NCI-H2196 (cell line): ENCODE results near the gene MTG1.
"Not testable (repeated sequence)": the region's sequence is repeated elsewhere in the genome, so short reads cannot be mapped to it uniquely, and the experiment has no call there.

Experiments used
- DNase-seq: peaks from one replicate; lab custom pipeline; 2025; ENCODE audit not compliant: unreplicated experiment; lab: John Stamatoyannopoulos, UW

Gene MTG1

GRCh38 chr10:133399123-133399601 lies 5.2 kb downstream of the MTG1 start:
- no peak for DNase-seq

- no peak for DNase-seq
Observed at GRCh38 chr10:133400624-133401424, 6.9 kb downstream of the MTG1 start.

GRCh38 chr10:133401500-133401899 lies 7.5 kb downstream of the MTG1 start:
- no peak for DNase-seq

- DNase-seq = no peak
Observed at GRCh38 chr10:133401981-133402725, 8.2 kb downstream of the MTG1 start.

- DNase-seq = no peak
Observed at GRCh38 chr10:133403359-133403758, 9.4 kb downstream of the MTG1 start.

- no peak for DNase-seq
Observed at GRCh38 chr10:133403784-133404183, 9.8 kb downstream of the MTG1 start.

- DNase-seq = no peak
Observed at GRCh38 chr10:133405272-133405671, 11.3 kb downstream of the MTG1 start.

- DNase-seq = no peak
Observed at GRCh38 chr10:133405844-133406527, 12.0 kb downstream of the MTG1 start.

GRCh38 chr10:133411523-133412380 lies 17.8 kb downstream of the MTG1 start:
- DNase-seq = no peak

- DNase-seq = no peak
Observed at GRCh38 chr10:133412381-133412711, 18.4 kb downstream of the MTG1 start.

GRCh38 chr10:133414401-133414800 lies 20.4 kb downstream of the MTG1 start:
- not testable (repeated sequence) for DNase-seq

- no peak for DNase-seq
Observed at GRCh38 chr10:133415752-133416151, 21.8 kb downstream of the MTG1 start.

GRCh38 chr10:133418289-133418993 lies 24.5 kb downstream of the MTG1 start:
- no peak for DNase-seq

- no peak for DNase-seq
Observed at GRCh38 chr10:133419211-133419950, 25.4 kb downstream of the MTG1 start.

GRCh38 chr10:133420028-133420427 lies 26.1 kb downstream of the MTG1 start:
- no peak for DNase-seq

GRCh38 chr10:133420579-133420978 lies 26.6 kb downstream of the MTG1 start:
- no peak for DNase-seq

GRCh38 chr10:133421336-133422222 lies 27.6 kb downstream of the MTG1 start:
- no peak for DNase-seq

GRCh38 chr10:133422223-133422806 lies 28.4 kb downstream of the MTG1 start:
- no peak for DNase-seq
